Activated CD4-positive, alpha-beta T cell treated with anti-CD3 and anti-CD28 coated beads for 1 hour (primary cell): Measurements from ENCODE around the gene SORCS3.

ENCODE experiments used
- DNase-seq: peaks from one replicate; pipeline ENCODE4 v3.0.0-alpha.2; 2020

The SORCS3 gene

GRCh38 chr10:105288026-105288425 lies 646.9 kb downstream of the SORCS3 start:
- no peak for DNase-seq

GRCh38 chr10:105288613-105289012 lies 647.5 kb downstream of the SORCS3 start:
- DNase-seq, result no peak

- DNase-seq, result no peak
Observed at GRCh38 chr10:105291571-105291970, 650.5 kb downstream of the SORCS3 start.

GRCh38 chr10:105292236-105292635 lies 651.1 kb downstream of the SORCS3 start:
- no peak for DNase-seq
